D721Med (cell line): ENCODE results near the gene STK4.
"Not testable (repeated sequence)": the region's sequence is repeated elsewhere in the genome, so short reads cannot be mapped to it uniquely, and the experiment has no call there.

ENCODE experiments used
- DNase-seq: peaks from one replicate; pipeline ENCODE4 v3.0.0; 2011; ENCODE audit warnings: low spot score; ENCODE audit not compliant: insufficient read length
- FAIRE-seq: peaks from 2 replicates; lab custom pipeline; 2011; peaks lifted over from hg19 to GRCh38; lab: Jason Lieb, UNC
- TF ChIP-seq, protein P1 (sequence below): IDR thresholded peaks from 2 replicates; pipeline ENCODE4 v1.5.1; 2012; ENCODE audit warnings: mild to moderate bottlenecking, control low read depth; ENCODE audit not compliant: insufficient read depth; ENCODE audit errors: missing control alignments

The STK4 gene

GRCh38 chr20:44997668-44998067 is 31.4 kb downstream of the STK4 start:
- no peak for DNase-seq
- TF ChIP-seq, protein P1, sequence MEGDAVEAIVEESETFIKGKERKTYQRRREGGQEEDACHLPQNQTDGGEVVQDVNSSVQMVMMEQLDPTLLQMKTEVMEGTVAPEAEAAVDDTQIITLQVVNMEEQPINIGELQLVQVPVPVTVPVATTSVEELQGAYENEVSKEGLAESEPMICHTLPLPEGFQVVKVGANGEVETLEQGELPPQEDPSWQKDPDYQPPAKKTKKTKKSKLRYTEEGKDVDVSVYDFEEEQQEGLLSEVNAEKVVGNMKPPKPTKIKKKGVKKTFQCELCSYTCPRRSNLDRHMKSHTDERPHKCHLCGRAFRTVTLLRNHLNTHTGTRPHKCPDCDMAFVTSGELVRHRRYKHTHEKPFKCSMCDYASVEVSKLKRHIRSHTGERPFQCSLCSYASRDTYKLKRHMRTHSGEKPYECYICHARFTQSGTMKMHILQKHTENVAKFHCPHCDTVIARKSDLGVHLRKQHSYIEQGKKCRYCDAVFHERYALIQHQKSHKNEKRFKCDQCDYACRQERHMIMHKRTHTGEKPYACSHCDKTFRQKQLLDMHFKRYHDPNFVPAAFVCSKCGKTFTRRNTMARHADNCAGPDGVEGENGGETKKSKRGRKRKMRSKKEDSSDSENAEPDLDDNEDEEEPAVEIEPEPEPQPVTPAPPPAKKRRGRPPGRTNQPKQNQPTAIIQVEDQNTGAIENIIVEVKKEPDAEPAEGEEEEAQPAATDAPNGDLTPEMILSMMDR: no peak
- no peak for FAIRE-seq

DNA sequence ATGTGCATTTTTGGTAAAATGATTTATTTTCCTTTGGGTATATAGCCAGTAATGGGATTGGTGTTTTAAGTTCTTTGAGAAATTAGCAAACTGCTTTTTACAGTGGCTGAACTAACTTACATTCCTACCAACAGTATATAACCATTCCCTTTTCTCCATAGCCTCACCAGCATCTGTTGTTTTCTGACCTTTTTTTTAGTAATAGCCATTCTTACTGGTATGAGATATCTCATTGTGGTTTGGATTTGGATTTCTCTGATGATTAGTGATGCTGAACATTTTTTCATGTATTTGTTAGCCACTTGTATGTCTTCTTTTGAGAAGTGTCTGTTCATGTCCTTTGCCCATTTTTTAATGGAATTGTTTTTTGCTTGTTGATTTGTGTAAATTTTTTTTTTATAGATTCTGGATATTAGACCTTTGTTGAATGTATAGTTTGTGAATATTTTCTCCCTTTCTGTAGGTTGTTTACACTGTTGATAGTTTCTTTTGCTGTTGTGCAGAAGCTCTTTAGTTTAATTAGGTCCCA is 42.3 kb downstream of the STK4 start:
- DNase-seq: no peak
- TF ChIP-seq, protein P1: no peak
- no peak for FAIRE-seq

DNA sequence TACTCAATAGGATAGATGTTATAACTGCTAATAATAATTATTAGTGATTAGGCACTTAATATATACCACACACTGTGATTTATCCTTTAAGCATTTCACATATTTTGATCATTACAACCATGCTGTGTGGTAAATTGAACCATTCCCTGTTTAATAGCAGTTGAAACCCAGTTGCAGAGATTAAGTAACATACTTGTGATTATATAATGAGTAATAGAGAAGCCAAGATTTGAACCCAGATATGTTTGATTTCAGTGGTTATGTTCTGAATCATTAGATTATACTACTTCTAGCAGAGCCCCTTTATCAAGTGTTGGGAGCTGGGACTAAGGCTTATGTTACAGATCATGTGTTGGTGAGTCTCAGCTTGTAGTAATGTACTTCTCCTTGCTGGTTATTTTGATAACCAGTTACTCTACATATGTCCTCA is 44.1 kb downstream of the STK4 start:
- TF ChIP-seq, protein P1: no peak
- DNase-seq (no peak), FAIRE-seq (no peak)

DNA sequence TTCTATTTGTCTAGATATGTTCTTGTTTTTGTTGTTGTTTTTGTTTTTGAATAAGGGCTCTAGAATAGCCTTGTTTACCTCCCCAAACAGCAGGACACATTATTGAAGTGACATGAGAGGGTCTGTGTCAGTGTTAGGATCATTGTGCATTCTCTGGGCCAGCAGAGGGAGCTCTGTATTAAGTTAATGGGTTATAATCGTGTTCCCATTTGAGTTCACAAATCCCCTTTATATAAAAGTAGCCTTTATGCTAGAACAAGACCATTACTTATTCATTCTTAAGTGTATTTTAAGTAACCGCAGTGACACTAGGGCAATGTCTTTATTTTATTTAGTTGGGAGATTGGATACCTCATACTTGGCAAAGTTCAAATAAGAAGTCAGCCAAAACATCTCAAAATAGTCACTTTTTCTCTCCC is 44.8 kb downstream of the STK4 start:
- TF ChIP-seq, protein P1: peak; percentile 81
- DNase-seq: no peak
- peak; percentile 48 for FAIRE-seq

GRCh38 chr20:45012682-45013302 is 46.5 kb downstream of the STK4 start:
- DNase-seq (no peak), FAIRE-seq (no peak)
- TF ChIP-seq, protein P1: no peak

GRCh38 chr20:45014131-45014530 is 47.8 kb downstream of the STK4 start:
- FAIRE-seq, DNase-seq: not testable (repeated sequence)

DNA sequence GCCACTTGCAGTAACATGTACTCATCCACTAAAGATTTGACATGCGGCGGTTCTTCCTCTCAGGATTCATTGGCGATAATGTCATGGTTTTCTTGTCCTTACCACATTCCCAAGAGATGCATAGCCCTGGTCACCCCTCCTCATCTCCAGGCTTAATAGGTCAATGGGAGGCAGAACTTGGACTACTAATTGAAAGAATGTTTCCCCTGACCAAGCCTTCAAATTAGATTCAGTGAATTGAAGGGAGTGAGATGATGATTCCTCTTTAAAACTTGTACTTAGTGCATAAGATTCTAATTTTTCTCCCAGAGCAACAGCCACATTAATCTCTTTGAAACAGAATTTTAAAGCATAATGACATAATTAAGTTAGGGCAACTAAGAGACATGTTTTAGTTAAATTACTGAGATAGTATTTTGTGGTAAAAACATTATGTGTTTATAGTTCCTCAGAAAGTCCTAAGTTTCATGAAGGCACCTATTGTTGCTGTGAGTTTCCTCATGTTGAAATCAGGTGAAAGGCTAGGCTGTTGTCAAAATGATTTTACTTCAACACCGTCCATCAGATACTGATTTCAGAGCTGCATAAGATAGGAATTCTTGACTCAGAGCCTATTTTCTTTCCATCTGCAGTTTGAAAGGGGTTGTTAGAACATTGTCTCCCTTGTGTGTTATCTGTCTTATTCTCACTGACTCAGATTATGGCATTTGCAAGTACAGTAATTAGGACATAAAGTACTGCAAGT is 48.5 kb downstream of the STK4 start:
- DNase-seq (no peak), FAIRE-seq (no peak)
- TF ChIP-seq, protein P1: no peak
